ENCODE data around the gene TFDP2. TPM values are rescaled to one million over a fixed set of nuclear protein-coding genes. Genes with fewer than 3 reads are reported as not detected.

The TFDP2 gene
- total and polyA plus RNA-seq, 10 of the 15 experiments (the other 5 are each of a cell fraction or from before 2014, with no cell fraction given), result 28.3 to 100 (median 49.7) TPM

GRCh38 chr3:142151240-142151639 lies 1.9 kb upstream of the TFDP2 start:
- Histone ChIP-seq H3K79me2 (ENCODE audit: control insufficient read depth, insufficient read depth, low read length) (no peaks in the 10 kb centered on the region), H3K27ac (ENCODE audit: control insufficient read depth, insufficient read depth) (no peak overlapping the region), H4K20me1 (ENCODE audit: control insufficient read depth, insufficient read depth) (no peaks in the 10 kb centered on the region), H3K27me3 (replicated peaks in 1 of 2; ENCODE audit: control insufficient read depth in 2 of 2, insufficient read depth in 2 of 2, low read length in 1 of 2) (no peaks in the 10 kb centered on the region), H3K9ac (ENCODE audit: control insufficient read depth, insufficient read depth, low read length) (no peak overlapping the region), H3K36me3 (ENCODE audit: control insufficient read depth in 2 of 2, insufficient read depth in 2 of 2, low read length in 1 of 2) (no peaks in the 10 kb centered on the region), H3K4me1 (ENCODE audit: control insufficient read depth, insufficient read depth, low read length) (peaks cover 3% of the 10 kb centered on the region; the same call in 1 of the 2 replicates), H3K9me3 (replicated peaks; ENCODE audit: control insufficient read depth, insufficient read depth, low read length) (no peaks in the 10 kb centered on the region), H3K4me2 (ENCODE audit: control insufficient read depth, insufficient read depth) (no peak overlapping the region), H2AFZ (ENCODE audit: control insufficient read depth, low read depth, low read length) (no peak overlapping the region), H3K4me3 (no peak overlapping the region)
- no peak for TF ChIP-seq KLF5 (IDR thresholded peaks at IDR 0.05; ENCODE audit: partially characterized antibody)
- no peak for TF ChIP-seq TAF1 (IDR thresholded peaks at IDR 0.05; ENCODE audit: borderline replicate concordance, low read depth, low read length)
- no peak for TF ChIP-seq ELK1 (IDR thresholded peaks at IDR 0.05; ENCODE audit: low read depth, low read length)
- TF ChIP-seq RAD51 (IDR thresholded peaks at IDR 0.05), result no peak
- no peak for TF ChIP-seq PBX3 (IDR thresholded peaks at IDR 0.05; ENCODE audit: insufficient replicate concordance, low read depth, low read length)
- TF ChIP-seq NFIC (IDR thresholded peaks at IDR 0.05; ENCODE audit: low read depth, low read length), result no peak
- no peak for TF ChIP-seq POLR2A (IDR thresholded peaks at IDR 0.05; ENCODE audit: low read depth, low read length)
- TF ChIP-seq MTA3 (IDR thresholded peaks at IDR 0.05; ENCODE audit: borderline replicate concordance, low read length), result no peak
- TF ChIP-seq TCF7 (IDR thresholded peaks at IDR 0.05; ENCODE audit: borderline replicate concordance), result no peak
- no peak for TF ChIP-seq JUNB (IDR thresholded peaks at IDR 0.05)
- no peak for TF ChIP-seq NR2C2 (IDR thresholded peaks at IDR 0.05; ENCODE audit: borderline replicate concordance, control insufficient read depth, insufficient read length, low read depth)
- TF ChIP-seq SMAD5 (IDR thresholded peaks at IDR 0.05; ENCODE audit: low read depth), result no peak
- TF ChIP-seq STAT3 (IDR thresholded peaks at IDR 0.05; ENCODE audit: low read depth, low read length), result no peak
- SMC1A ChIA-PET (ENCODE audit: uncharacterized antibody, unreplicated experiment), result no interaction called here
- POLR2A ChIA-PET, result no interaction called here
- ATAC-seq (no peak), DNase-seq (ENCODE audit: low read depth, low spot score) (no peak), FAIRE-seq (no peak)
- RAD21 ChIA-PET (ENCODE audit: unreplicated experiment), result no interaction called here
- intact Hi-C loops (cut with micrococcal nuclease; ENCODE audit: unreplicated experiment), result no loop called here
- whole genome bisulfite sequencing (ENCODE audit: insufficient coverage, insufficient replicate concordance, low lambda C conversion rate, missing lambda C conversion rate), result 61% methylated on average over 3 of the region's 3 CpGs
- CTCF ChIA-PET, result no interaction called here
- in situ Hi-C loops (cut with MboI), result no loop called here
- BruUV-seq (replicated peaks), result no TSS peak
